Psoas muscle (tissue), 8 donors: ENCODE results near the gene RALGAPA2. TPM values are rescaled to one million over a fixed set of nuclear protein-coding genes. Genes with fewer than 3 reads are reported as not detected.

Source experiments
- ATAC-seq, 4 donors: fragments of 200-7000 bp; cut with Tn5 transposase; one replicate each; pipeline ENCODE4 v1.9.1; 2020; ENCODE audit warnings: moderate library complexity in 3 of 4, mild to moderate bottlenecking in 2 of 4
- DNase-seq, 2 donors: peaks; one replicate each; pipeline ENCODE4 v3.0.0-alpha.2; 2020
- H3K27ac ChIP-seq: fragments of 200-600 bp; one replicate; pipeline ENCODE4 v1.8.0; 2022
- H3K27me3 ChIP-seq, 3 donors: fragments of 200-600 bp in 1 of 3; one replicate each; pipeline versions ENCODE4 v1.6.1 to v1.8.0; 2013 to 2022; ENCODE audit warnings: low read length in 2 of 3, mild to moderate bottlenecking in 2 of 3, moderate library complexity in 1 of 3; ENCODE audit not compliant: insufficient read depth in 3 of 3
- H3K36me3 ChIP-seq, 2 donors: fragments of 200-600 bp in 1 of 2; one replicate each; pipeline versions ENCODE4 v1.6.1 to v1.8.0; 2013 to 2022; ENCODE audit warnings: low read depth in 1 of 2, mild to moderate bottlenecking in 1 of 2, moderate library complexity in 1 of 2; ENCODE audit not compliant: insufficient read depth in 1 of 2
- H3K4me1 ChIP-seq: fragments of 200-600 bp; one replicate; pipeline ENCODE4 v1.8.0; 2022
- H3K4me3 ChIP-seq: fragments of 200-600 bp; one replicate; pipeline ENCODE4 v1.8.0; 2022; ENCODE audit warnings: mild to moderate bottlenecking
- H3K9me3 ChIP-seq: fragments of 200-600 bp; one replicate; pipeline ENCODE4 v1.8.0; 2022
- WGBS, 3 donors: extraction: QIAGEN DNeasy Blood & Tissue Kit; methylation state at CpG; one replicate each; pipeline versions ENCODE4 v1.1.6 to v1.1.7; 2013; 5-methylcytosine and 5-hydroxymethylcytosine counted together
- intact Hi-C, 2 donors: fragments of 100-400 bp; cut with DNase I; formaldehyde crosslinking; loops; one replicate each; pipeline versions ENCODE4 v1.11.0 to v1.14.2; 2022
- polyA plus RNA-seq, 3 donors: library from polyadenylated mRNA; stranded (reverse); fragments of 200-250 nt; gene quantifications; one replicate each; pipeline ENCODE4 v1.2.3, GENCODE V29; 2013
- total RNA-seq, 4 donors: library from RNA; stranded (reverse); fragmentation: NEBNext Ultra II Directional in 2 of 4; extraction: Animal tissue kit (Norgen Biotek cat#: 25700) in 2 of 4; gene quantifications; one replicate each; pipeline versions ENCODE4 v1.2.1 to v1.2.4, GENCODE V29; 2021 to 2023
- TF ChIP-seq, protein P1 (sequence below): fragments of 200-600 bp; IDR thresholded peaks from one replicate; pipeline ENCODE4 v1.8.0; 2022; ENCODE audit warnings: antibody characterized with exemption
- donor health status: healthy with polysubstance abuse.
- donor health status: DM: no; HTN: no; CAD: no; lungs with moderate emphysema.
- donor health status: Bipolar disorder and iron deficiency.
- donor health status: healthy.
- donor health status: DM: yes; HTN: yes; CAD: no.
- donor health status: DM: no; HTN: no; CAD: no.
- donor health status: DM: no; HTN: no; CAD: no.
- donor health status: DM: yes; HTN: yes; CAD: no.

RALGAPA2 gene
- total and polyA plus RNA-seq, 7 donors = 12.2 to 75.5 (median 51.1) TPM

DNA sequence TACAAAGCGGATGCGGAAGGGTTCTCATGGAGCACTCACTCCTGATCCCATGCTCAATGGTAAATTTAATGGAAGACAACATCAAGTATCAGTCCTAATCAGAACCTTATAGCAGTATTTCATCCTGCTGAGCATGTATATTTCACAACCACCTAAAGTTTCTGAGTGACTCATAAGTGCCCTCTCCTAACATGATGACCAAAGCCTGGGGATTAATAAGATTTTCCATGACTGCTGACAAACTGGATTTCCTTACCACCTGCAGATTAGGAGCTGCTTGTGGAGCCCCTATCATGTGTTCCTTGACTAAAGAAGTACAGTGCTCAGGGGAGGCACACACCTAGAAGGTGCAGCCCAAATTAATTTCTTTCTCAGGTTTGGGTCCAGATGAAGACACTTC, 231.8 kb downstream of the RALGAPA2 start:
- TF ChIP-seq, protein P1, sequence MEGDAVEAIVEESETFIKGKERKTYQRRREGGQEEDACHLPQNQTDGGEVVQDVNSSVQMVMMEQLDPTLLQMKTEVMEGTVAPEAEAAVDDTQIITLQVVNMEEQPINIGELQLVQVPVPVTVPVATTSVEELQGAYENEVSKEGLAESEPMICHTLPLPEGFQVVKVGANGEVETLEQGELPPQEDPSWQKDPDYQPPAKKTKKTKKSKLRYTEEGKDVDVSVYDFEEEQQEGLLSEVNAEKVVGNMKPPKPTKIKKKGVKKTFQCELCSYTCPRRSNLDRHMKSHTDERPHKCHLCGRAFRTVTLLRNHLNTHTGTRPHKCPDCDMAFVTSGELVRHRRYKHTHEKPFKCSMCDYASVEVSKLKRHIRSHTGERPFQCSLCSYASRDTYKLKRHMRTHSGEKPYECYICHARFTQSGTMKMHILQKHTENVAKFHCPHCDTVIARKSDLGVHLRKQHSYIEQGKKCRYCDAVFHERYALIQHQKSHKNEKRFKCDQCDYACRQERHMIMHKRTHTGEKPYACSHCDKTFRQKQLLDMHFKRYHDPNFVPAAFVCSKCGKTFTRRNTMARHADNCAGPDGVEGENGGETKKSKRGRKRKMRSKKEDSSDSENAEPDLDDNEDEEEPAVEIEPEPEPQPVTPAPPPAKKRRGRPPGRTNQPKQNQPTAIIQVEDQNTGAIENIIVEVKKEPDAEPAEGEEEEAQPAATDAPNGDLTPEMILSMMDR = no peak
- peaks cover 17% of the 10 kb centered on the region for H3K4me1 ChIP-seq
- no peaks in the 10 kb centered on the region for H3K9me3 ChIP-seq
- intact Hi-C loops = no loop called here
- H3K27me3 ChIP-seq = no peaks in the 10 kb centered on the region
- ATAC-seq (peak; percentile 68 to 81 (median 79)), DNase-seq (no peak)
- 98 to 100% (median 100%) methylated on average over 2 of the region's 2 CpGs for WGBS, 3 donors
- H3K36me3 ChIP-seq = peaks cover 2 to 25% of the 10 kb centered on the region in 2 donors
- H3K4me3 ChIP-seq = no peak overlapping the region
- H3K27ac ChIP-seq = peak overlapping the region; percentile 31

- ATAC-seq = peak in 3 of 4 donors; percentile 35 to 41 (median 36)
- H3K4me1 ChIP-seq = peaks cover 17% of the 10 kb centered on the region
- DNase-seq = no peak
- no peaks in the 10 kb centered on the region for H3K27me3 ChIP-seq
- TF ChIP-seq, protein P1 = no peak
- no peak overlapping the region for H3K4me3 ChIP-seq
- intact Hi-C loops = no loop called here
- 92 to 100% (median 98%) methylated on average over 1 of the region's 1 CpG for WGBS, 3 donors
- peak overlapping the region; percentile 2 for H3K27ac ChIP-seq
- H3K36me3 ChIP-seq = peaks cover 2 to 25% of the 10 kb centered on the region in 2 donors
- H3K9me3 ChIP-seq = no peaks in the 10 kb centered on the region
Observed at GRCh38 chr20:20480126-20480525, 232.3 kb downstream of the RALGAPA2 start.

GRCh38 chr20:20477444-20478041, 234.9 kb downstream of the RALGAPA2 start:
- peak overlapping the region; percentile 59 for H3K27ac ChIP-seq

DNA sequence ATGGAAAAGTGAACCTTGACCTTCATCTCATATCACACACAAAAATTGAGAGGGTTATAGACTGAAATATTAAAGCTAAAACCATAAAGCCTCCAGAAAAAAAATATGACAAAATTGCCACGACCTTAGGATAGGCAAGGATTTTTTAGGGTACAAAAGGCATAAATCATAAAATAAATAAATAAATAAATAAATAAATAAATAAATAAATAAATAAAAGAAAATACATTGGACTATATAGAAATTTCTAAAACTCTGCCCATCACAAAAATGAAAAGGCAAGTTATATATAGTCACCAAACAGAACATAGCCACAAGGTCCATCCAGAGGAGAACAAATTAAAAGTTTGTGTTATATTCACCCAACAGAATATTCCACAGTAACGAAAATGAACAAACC, 235.9 kb downstream of the RALGAPA2 start:
- peaks cover 17% of the 10 kb centered on the region for H3K4me1 ChIP-seq
- 95 to 100% (median 97%) methylated on average over 2 of the region's 2 CpGs for WGBS, 3 donors
- H3K27me3 ChIP-seq = no peaks in the 10 kb centered on the region
- no peak overlapping the region for H3K27ac ChIP-seq
- ATAC-seq (no peak), DNase-seq (no peak)
- H3K9me3 ChIP-seq = no peaks in the 10 kb centered on the region
- no peak overlapping the region for H3K4me3 ChIP-seq
- peaks cover 2 to 24% of the 10 kb centered on the region in 2 donors for H3K36me3 ChIP-seq
- intact Hi-C loops = no loop called here
- TF ChIP-seq, protein P1 = no peak

More at GRCh38 chr20:20477444-20478041, 234.9 kb downstream of the RALGAPA2 start:
- 43 to 74% (median 44%) methylated on average over 5 of the region's 5 CpGs for WGBS, 3 donors
- DNase-seq (no peak), ATAC-seq (peak; percentile 43 to 83 (median 72))
- H3K4me3 ChIP-seq = no peak overlapping the region
- TF ChIP-seq, protein P1 = no peak
- peaks cover 17% of the 10 kb centered on the region for H3K4me1 ChIP-seq
- intact Hi-C loops = no loop called here
- no peaks in the 10 kb centered on the region for H3K9me3 ChIP-seq
- H3K27me3 ChIP-seq = no peaks in the 10 kb centered on the region
- peaks cover 0 to 20% of the 10 kb centered on the region in 2 donors for H3K36me3 ChIP-seq

- peaks cover 17% of the 10 kb centered on the region for H3K4me1 ChIP-seq
- ATAC-seq (no peak), DNase-seq (no peak)
- H3K9me3 ChIP-seq = no peaks in the 10 kb centered on the region
- H3K4me3 ChIP-seq = no peak overlapping the region
- no peak overlapping the region for H3K27ac ChIP-seq
- H3K27me3 ChIP-seq = no peaks in the 10 kb centered on the region
- intact Hi-C loops = no loop called here
- peaks cover 2 to 32% of the 10 kb centered on the region in 2 donors for H3K36me3 ChIP-seq
- TF ChIP-seq, protein P1 = no peak
Observed at GRCh38 chr20:20473657-20474056, 238.8 kb downstream of the RALGAPA2 start.
